Ovary (tissue), 9 donors: ENCODE data around the gene RMND1. TPM values are rescaled to one million over a fixed set of nuclear protein-coding genes. Genes with fewer than 3 reads are reported as not detected.

Source experiments
- DNase-seq, 5 donors: peaks; one replicate each; pipeline ENCODE4 v3.0.0-alpha.2; 2019 to 2020
- H3K27ac ChIP-seq, 2 donors: fragments of 200-600 bp; one replicate each; pipeline versions ENCODE4 v1.5.1 to v1.8.0; 2019 to 2022
- H3K27me3 ChIP-seq: fragments of 200-600 bp; one replicate; pipeline ENCODE4 v1.8.0; 2022
- H3K36me3 ChIP-seq: fragments of 200-600 bp; sonication (generic); one replicate; pipeline ENCODE4 v1.5.1; 2019
- H3K4me1 ChIP-seq: one replicate; pipeline ENCODE4 v1.8.1; 2013; ENCODE audit warnings: mild to moderate bottlenecking, moderate library complexity; ENCODE audit not compliant: insufficient read depth
- H3K4me3 ChIP-seq: fragments of 200-600 bp; sonication (generic); one replicate; pipeline ENCODE4 v1.5.1; 2017
- H3K9me3 ChIP-seq, 2 donors: fragments of 200-600 bp in 1 of 2; sonication (generic) in 1 of 2; one replicate each; pipeline versions ENCODE4 v1.5.1 to v1.8.1; 2013 to 2019; ENCODE audit warnings: mild to moderate bottlenecking in 1 of 2, moderate library complexity in 1 of 2
- EP300 ChIP-seq: sonication (generic); formaldehyde crosslinking; IDR thresholded peaks from one replicate; pipeline ENCODE4 v1.6.1; 2017; ENCODE audit warnings: antibody characterized with exemption
- POLR2A ChIP-seq: fragments of 450-650 bp; IDR thresholded peaks from one replicate; pipeline ENCODE4 v1.6.1; 2017; ENCODE audit warnings: antibody characterized with exemption, mild to moderate bottlenecking, moderate library complexity
- WGBS, 3 donors: extraction: QIAGEN DNeasy Blood & Tissue Kit in 1 of 3; methylation state at CpG; one replicate each; pipeline versions ENCODE4 v1.1.5 to v1.1.7; 2013 to 2017; 5-methylcytosine and 5-hydroxymethylcytosine counted together
- intact Hi-C, 4 donors: fragments of 100-400 bp; cut with DNase I; formaldehyde crosslinking; loops; one replicate each; pipeline versions ENCODE4 v1.11.0 to v1.15.1; 2022 to 2023
- polyA plus RNA-seq, 2 donors: library from polyadenylated mRNA; stranded (reverse); fragments of 200-250 nt in 1 of 2; fragments of 350-450 nt in 1 of 2; fragmentation: Illumina TruSeq in 1 of 2; extraction: RNeasy Lipid Tissue Mini Kit (QIAGEN cat#74804) in 1 of 2; gene quantifications; one replicate each; pipeline ENCODE4 v1.2.3, GENCODE V29; 2013 to 2014
- total RNA-seq, 7 donors: library from RNA; depleted of rRNA in 2 of 7; stranded (reverse); fragments of >200 nt in 2 of 7; fragmentation: NEBNext Ultra II Directional in 3 of 7; extraction: Animal tissue kit (Norgen Biotek cat#: 25700) in 3 of 7; gene quantifications; one replicate each; pipeline versions ENCODE4 v1.1.0 to v1.2.4, GENCODE V29; 2016 to 2023
- TF ChIP-seq, protein P1 (sequence below), 3 donors: fragments of 450-650 bp in 2 of 3; fragments of 200-600 bp in 1 of 3; IDR thresholded peaks; one replicate each; pipeline versions ENCODE4 v1.5.1 to v1.8.0; 2016 to 2022; ENCODE audit warnings: antibody characterized with exemption in 3 of 3, mild to moderate bottlenecking in 1 of 3
- donor health status: DM: no; HTN: no; CAD: no; lungs with moderate emphysema.
- donor health status: DM: no; HTN: no; CAD: no.
- donor health status: Bipolar disorder and iron deficiency.
- donor health status: DM: yes; HTN: yes; CAD: no.
- donor health status: DM: no; HTN: no; CAD: no.
- donor health status: DM: yes; HTN: yes; CAD: no.

RMND1 gene
- total and polyA plus RNA-seq, 9 donors, result 17.1 to 23.7 (median 20.4) TPM

DNA sequence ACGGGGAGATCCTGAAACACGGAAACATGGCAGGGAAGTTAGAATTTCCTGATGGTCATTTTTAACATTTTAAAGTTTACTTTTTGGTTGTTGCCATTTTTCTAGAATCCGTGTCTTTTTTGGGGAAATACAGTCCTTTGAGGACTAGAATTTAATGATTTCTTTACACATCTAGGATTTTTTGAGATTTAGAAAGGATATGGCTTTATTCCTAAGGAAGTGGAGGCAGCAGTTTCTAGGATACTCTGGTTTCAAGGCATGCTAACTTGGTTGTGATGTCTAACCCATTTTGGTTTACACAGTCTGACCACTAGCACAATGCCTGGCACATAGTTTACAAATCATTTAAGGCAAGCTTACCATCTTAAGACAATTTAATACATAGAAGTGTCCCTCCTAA lies 59.5 kb downstream of the RMND1 start:
- Histone ChIP-seq H3K27ac (peak overlapping the region in 1 of 2 donors; percentile 99), H3K9me3 (no peaks in the 10 kb centered on the region), H3K4me1 (peaks cover 3% of the 10 kb centered on the region), H3K4me3 (peak overlapping the region; percentile 99), H3K27me3 (no peaks in the 10 kb centered on the region), H3K36me3 (no peaks in the 10 kb centered on the region)
- intact Hi-C loops, result no loop called here
- TF ChIP-seq, protein P1, sequence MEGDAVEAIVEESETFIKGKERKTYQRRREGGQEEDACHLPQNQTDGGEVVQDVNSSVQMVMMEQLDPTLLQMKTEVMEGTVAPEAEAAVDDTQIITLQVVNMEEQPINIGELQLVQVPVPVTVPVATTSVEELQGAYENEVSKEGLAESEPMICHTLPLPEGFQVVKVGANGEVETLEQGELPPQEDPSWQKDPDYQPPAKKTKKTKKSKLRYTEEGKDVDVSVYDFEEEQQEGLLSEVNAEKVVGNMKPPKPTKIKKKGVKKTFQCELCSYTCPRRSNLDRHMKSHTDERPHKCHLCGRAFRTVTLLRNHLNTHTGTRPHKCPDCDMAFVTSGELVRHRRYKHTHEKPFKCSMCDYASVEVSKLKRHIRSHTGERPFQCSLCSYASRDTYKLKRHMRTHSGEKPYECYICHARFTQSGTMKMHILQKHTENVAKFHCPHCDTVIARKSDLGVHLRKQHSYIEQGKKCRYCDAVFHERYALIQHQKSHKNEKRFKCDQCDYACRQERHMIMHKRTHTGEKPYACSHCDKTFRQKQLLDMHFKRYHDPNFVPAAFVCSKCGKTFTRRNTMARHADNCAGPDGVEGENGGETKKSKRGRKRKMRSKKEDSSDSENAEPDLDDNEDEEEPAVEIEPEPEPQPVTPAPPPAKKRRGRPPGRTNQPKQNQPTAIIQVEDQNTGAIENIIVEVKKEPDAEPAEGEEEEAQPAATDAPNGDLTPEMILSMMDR (IDR thresholded peaks at IDR 0.05), result no peak
- TF ChIP-seq EP300 (no peak), POLR2A (no peak)
- no peak for DNase-seq
- WGBS, 3 donors, result 2 to 3% (median 3%) methylated on average over 3 of the region's 3 CpGs

DNA sequence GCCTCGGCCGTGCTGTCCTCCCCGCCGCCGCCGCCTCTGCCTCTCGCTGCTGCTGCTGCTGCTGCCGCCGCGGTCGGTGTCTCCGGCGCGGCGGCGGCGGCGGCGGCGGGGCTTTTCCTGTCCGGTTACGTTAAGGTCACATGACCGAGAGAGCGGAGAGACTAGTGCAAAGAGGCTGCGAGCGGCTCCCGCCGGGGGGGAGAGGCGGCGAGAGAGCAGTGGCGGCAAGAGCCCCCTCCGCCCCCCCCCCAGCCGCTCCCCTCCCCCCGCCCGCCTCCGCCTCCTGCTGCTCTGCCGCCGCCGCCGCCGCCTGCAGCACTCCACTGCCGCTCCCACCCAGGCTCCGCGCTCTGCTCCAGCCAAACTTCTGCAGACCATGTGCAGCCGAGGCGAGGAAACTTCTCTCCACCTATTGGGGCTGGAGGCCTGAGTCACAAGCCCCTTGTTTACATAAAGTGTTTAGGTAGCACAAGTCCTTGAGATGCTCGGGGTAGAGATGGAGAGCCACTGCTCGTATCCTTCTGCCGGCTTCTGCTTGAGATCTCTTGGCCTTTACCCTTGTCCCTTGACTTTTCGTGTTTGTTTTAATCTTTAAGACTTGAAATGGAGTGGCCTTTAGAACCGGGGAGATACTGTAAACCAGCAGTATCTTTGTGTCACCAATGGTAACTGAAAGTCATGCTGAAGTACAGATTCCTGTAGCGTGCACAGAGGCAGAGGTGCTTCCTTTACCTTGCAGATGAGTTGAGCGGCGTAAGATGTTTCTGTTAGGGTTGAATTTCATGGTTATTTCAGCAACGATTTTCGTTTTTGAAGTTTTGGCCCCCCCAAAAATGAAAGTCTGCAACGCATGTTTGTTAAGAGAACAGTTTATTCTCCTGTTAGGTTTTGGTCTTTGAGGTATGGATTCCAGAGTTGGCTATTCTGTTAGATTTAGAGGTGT lies 60.2 kb downstream of the RMND1 start, which contains the start of gene ZBTB2:
Gene ZBTB2, minus strand, starts transcription at position 89 of the 943 bp plus-strand sequence. CDS start 17,922 bp downstream, outside the sequence.
- TF ChIP-seq, protein P1 (IDR thresholded peaks at IDR 0.05), result no peak
- TF ChIP-seq EP300, result no peak
- peak; percentile 43 for TF ChIP-seq POLR2A
- Histone ChIP-seq H3K27ac (peak within 1 kb of the TSS; percentile 99 to 100), H3K4me1 (peaks cover 3% of the 10 kb centered on the region), H3K27me3 (no peaks in the 10 kb centered on the region), H3K9me3 (no peaks in the 10 kb centered on the region), H3K4me3 (peak within 1 kb of the TSS; percentile 99), H3K36me3 (no peaks in the 10 kb centered on the region)
- intact Hi-C loops, result no loop called here
- peak; percentile 76 to 81 (median 80) for DNase-seq
- 1% methylated on average over 35 to 57 of the region's 57 CpGs for WGBS, 3 donors

DNA sequence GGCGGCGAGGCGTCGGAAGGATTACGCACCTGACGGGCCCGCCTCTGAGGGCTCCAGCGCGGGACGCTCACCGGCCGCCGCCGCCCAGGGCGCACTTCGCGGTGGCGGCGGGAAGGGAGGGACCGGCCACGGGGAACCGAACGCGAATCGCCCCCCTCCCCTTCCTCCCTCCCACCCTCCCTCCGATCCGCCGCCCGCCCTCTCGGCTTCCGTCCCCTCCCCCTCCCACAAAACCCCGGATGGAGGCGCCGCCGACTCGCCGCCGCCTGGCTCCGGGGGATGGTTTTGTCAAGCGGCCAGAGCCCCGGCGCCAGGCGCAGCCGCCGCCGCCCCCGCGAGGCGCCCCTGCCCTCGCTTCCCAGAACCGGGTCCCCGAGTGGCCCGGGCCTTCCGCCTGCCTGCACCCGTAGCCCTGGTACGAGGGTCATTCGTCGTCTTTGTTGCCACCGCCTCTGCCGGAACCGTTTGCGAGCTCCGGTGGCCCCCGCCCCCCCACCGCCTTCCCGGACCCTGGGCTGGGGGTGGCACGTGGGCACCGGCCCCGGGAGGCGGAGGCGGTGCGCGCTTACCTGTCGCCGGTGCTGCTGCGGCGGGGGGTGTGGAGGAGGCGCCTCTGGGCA lies 61.0 kb downstream of the RMND1 start:
- peak overlapping the region; percentile 99 to 100 for H3K27ac ChIP-seq
- peak overlapping the region; percentile 99 for H3K4me3 ChIP-seq
- no peaks in the 10 kb centered on the region for H3K9me3 ChIP-seq
- intact Hi-C loops, result no loop called here
- 0 to 1% (median 0%) methylated on average over 8 to 78 of the region's 78 CpGs for WGBS, 3 donors
- peak; percentile 56 for TF ChIP-seq POLR2A
- TF ChIP-seq, protein P1 (IDR thresholded peaks at IDR 0.05), result peak in 1 of 3 donors; percentile 27
- TF ChIP-seq EP300, result no peak
- no peaks in the 10 kb centered on the region for H3K27me3 ChIP-seq
- DNase-seq, result peak; percentile 84 to 90 (median 88)
- H3K4me1 ChIP-seq, result peaks cover 3% of the 10 kb centered on the region
- no peaks in the 10 kb centered on the region for H3K36me3 ChIP-seq

DNA sequence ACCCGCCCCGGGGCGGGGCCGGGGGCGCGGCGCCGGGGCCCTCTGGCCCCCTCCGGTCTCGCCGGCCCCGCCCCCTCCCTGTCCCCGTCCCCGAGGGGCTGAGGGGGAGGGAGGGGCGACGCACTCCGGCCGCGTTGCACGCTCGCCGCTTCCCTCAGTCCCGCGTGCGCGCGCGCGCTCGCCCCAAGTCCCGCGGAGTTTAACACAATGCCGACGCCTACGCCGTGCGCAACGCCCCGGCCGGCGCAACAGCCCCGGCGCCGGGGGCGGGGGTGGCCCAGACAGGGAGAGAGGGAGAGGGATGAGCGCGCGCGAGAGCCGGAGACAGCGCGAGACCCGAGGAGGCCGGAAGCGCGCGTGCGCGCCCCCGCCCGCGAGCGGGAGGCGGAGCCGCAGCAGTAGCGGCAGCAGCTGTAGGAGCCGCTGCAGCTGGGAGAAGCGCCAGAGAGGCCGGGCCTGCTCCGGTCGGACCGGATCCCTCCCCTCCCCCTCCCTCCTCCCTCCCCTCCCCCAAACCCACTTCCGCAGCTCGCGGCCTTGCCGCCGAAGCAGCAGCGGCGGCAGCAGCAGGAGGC lies 61.6 kb downstream of the RMND1 start:
- 0 to 1% (median 0%) methylated on average over 29 to 78 of the region's 79 CpGs for WGBS, 3 donors
- peak; percentile 57 for TF ChIP-seq POLR2A
- TF ChIP-seq, protein P1 (IDR thresholded peaks at IDR 0.05), result no peak

More for the DNA sequence above, 61.6 kb downstream of the RMND1 start:
- H3K27me3 ChIP-seq, result no peaks in the 10 kb centered on the region
- peak overlapping the region; percentile 99 to 100 for H3K27ac ChIP-seq
- H3K9me3 ChIP-seq, result no peaks in the 10 kb centered on the region
- DNase-seq, result peak; percentile 97 to 99 (median 98)
- intact Hi-C loops, result no loop called here
- H3K4me3 ChIP-seq, result peak overlapping the region; percentile 99
- H3K4me1 ChIP-seq, result peaks cover 3% of the 10 kb centered on the region
- no peaks in the 10 kb centered on the region for H3K36me3 ChIP-seq
